H1 (cell line): Measurements from ENCODE around the gene MCFD2. TPM values are rescaled to one million over a fixed set of nuclear protein-coding genes. Genes with fewer than 3 reads are reported as not detected.

ENCODE experiments used
- ATF3 ChIP-seq: IDR thresholded peaks from 2 replicates; pipeline ENCODE4 v1.6.1; 2011; ENCODE audit warnings: low read depth, mild to moderate bottlenecking, low read length; ENCODE audit not compliant: insufficient read depth
- EP300 ChIP-seq, 2 experiments: IDR thresholded peaks; 1 replicate in 1 of 2; 2 replicates in 1 of 2; pipeline ENCODE4 v1.6.1; 2011 to 2012; ENCODE audit warnings: low read depth in 2 of 2, low read length in 2 of 2, mild to moderate bottlenecking in 2 of 2, borderline replicate concordance in 1 of 2, inconsistent platforms in 1 of 2, moderate library complexity in 1 of 2
- polyA plus RNA-seq, 7 experiments: library from polyadenylated mRNA; depleted of rRNA in 3 of 7; stranded (reverse) in 5 of 7; unstranded in 2 of 7; fragments of >200 nt in 5 of 7; fragments of 200-250 nt in 2 of 7; gene quantifications; 1 replicate in 5 of 7; 2 replicates in 1 of 7; 4 replicates in 1 of 7; pipeline versions ENCODE4 v1.2.1 to v1.2.3, GENCODE V29; 2011 to 2013; ENCODE audit warnings: missing spikeins in 2 of 7, mixed read lengths in 2 of 7
- total RNA-seq: library from RNA; stranded (reverse); fragmentation: NEBNext Ultra II Directional; extraction: Animal tissue kit (Norgen Biotek cat#: 25700); gene quantifications from 2 replicates; pipeline ENCODE4 v1.2.1, GENCODE V29; 2021

Gene MCFD2
- total and polyA plus RNA-seq, 2 of the 8 experiments (the other 6 are each of a cell fraction or from before 2014, with no cell fraction given): 35.2 to 76.2 TPM

- TF ChIP-seq EP300 (IDR thresholded peaks at IDR 0.05; ENCODE audit: borderline replicate concordance in 1 of 2, low read depth in 2 of 2, low read length in 2 of 2) (no peak), ATF3 (no peak)
Measured at GRCh38 chr2:46875226-46875899, 40.2 kb downstream of the MCFD2 start (continued).
